HG02571 (cell line): ENCODE results near the gene SLC35E4.
"Not testable (repeated sequence)": the region's sequence is repeated elsewhere in the genome, so short reads cannot be mapped to it uniquely, and the experiment has no call there.

Experiments used
- ATAC-seq: cut with Tn5 transposase; IDR thresholded peaks from one replicate; pipeline ENCODE4 v1.9.1; 2021; ENCODE audit warnings: mild to moderate bottlenecking, moderate library complexity; ENCODE audit not compliant: unreplicated experiment

Gene SLC35E4, protein sequence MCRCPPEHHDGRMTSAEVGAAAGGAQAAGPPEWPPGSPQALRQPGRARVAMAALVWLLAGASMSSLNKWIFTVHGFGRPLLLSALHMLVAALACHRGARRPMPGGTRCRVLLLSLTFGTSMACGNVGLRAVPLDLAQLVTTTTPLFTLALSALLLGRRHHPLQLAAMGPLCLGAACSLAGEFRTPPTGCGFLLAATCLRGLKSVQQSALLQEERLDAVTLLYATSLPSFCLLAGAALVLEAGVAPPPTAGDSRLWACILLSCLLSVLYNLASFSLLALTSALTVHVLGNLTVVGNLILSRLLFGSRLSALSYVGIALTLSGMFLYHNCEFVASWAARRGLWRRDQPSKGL

DNA sequence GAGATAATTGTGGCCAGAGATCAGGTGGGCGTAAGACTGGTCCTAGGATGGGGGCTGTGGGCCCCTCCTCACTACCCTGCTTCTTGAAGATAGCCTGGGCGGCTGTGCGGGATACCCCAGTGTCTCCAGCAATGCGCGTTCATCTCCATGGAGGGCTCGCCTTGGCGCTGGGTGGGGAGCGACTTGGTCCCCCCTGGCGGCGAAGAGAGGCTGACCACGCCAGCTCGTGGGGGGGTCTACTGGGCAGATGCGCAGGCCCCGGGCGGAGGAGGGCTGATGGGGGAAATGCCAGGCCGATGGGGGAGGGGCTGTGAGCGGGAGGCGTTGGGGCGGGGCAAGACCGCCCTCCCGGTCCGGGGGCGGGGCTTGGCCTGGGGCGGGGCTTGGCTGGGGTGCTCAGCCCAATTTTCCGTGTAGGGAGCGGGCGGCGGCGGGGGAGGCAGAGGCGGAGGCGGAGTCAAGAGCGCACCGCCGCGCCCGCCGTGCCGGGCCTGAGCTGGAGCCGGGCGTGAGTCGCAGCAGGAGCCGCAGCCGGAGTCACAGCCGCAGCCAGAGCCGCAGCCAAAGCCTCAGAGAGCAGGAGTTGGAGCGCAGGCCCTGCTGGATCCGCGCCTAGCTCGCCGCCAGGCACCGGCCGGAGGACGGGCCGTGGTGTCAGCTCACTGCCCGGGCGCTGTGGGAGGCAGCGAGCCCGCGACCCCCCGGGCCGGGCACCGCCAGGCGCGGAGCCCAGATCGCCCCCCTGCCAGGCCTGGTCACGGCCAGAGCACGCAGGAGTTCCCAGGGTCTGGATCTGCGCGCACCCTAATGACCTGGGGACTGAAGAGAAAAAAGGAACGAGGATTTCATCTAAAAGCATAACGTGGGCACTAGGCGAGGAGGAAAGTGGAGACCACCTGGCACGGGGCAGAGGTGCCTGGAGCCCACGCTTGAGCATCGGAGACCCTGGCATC is at the start of gene SLC35E4:
Gene SLC35E4 (plus strand): TSS at position 509 of the 953 bp plus-strand sequence. CDS start 670 bp downstream, outside the sequence.
- peak; percentile 60 for ATAC-seq

DNA sequence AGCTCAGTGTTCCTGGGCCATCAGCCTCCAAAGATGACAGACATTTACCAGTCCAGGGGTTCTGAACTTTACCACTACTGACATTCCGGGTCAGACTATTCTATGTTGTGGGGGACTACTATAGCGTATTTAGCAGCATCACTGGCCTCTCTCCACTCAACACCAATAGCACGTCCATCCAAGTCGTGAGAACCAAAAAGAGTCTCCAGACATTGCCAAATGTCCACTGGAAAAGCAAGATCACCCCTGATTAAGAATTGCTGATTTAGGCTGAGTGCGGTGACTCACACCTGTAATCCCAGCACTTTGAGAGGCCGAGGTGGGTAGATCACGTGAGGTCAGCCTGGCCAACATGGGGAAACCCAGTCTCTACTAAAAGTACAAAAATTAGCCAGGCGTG is 49.2 kb upstream of the SLC35E4 start:
- no peak for ATAC-seq

DNA sequence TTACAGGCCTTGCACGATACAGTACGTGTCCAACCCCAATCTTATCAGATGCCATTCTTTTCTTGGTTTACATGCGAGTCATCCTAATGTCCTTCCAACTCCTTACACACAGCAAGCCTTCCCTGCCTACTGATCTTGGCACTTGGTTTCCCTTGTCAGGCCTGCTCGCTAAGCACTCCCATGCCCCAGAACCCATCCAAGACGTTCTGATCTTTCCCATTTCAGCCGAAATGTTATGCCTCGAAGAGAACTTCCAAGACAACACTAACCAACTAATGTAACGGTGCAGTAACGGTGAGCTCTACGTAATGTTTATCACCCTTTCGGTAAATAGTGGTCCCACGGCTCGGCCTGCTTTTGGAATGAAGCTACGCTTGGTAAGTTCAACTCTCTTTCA is 44.4 kb upstream of the SLC35E4 start:
- no peak for ATAC-seq

DNA sequence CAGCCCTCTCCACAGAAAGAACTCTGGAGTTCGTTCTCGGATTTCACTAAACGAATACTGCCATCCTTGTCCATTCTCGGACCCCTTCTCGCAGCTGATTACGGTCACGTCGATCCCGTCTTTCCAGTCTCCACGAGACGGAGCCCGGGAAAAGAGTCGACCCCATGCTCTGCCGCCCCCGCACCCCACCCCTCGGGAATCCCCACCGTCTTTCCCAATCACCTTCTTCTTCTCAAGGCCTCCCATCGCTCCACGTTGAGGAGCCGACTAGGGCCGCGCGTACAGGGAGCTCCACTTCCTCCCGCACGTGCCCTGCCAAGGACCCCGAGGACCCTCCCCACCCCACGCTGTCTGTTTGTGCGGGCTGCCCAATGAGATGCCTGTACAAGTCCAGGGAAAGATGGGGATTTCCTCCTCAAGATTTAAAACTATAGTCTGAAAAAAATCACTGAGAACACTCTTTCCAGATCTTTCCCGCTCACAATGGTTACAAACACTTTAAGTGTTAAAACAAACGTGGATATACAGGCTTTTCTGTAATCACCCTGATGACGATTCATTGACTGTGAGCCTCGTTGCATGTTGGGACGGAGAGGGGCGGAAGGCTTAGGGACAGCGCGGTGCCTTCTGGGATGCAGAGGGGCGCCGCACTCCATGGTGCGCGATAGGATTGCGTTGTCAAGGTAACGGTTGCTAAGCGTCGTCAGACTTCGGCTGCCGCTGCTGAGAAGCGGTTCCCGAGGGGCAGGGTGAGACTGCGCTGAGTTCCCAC is 43.8 kb upstream of the SLC35E4 start, which contains the start of gene PES1:
Gene PES1 (minus strand): TSS at position 323 of the 772 bp plus-strand sequence. CDS start 77 bp downstream, at position 246.
- peak; percentile 90 for ATAC-seq

DNA sequence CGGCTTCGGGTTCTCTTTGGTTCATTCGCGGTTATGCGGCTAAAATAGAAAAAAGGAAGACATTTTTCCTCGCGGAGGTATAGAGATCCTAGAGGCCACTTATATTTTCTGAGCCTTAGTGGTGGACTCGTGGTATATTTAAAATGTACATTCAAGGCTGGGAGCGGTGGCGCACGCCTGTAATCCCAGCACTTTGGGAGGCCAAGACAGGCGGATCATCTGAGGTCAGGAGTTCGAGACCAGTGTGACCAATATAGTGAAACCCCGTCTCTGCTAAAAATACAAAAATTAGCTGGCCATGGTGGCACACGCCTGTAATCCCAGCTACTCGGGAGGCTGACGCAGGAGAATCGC is 43.2 kb upstream of the SLC35E4 start:
- ATAC-seq = not testable (repeated sequence)

DNA sequence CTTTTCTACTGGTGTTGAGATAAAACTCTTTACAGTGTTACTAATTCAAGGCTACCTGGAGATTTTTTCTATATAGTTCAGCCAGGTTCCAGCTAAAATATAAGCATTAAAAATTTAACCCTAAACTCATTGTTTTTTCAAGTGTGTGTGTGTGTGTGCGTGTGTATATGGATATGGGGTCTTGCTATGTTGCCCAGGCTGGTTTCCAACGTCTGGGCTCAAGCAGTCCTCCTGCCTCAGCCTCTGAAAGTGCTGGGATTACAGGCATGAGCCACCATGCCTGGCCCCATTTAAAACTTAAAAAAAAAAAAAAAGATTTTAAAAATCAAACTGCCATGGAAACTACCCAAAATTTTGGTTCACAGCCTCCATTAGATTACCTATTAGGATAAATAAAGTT is 39.4 kb upstream of the SLC35E4 start:
- ATAC-seq = no peak

DNA sequence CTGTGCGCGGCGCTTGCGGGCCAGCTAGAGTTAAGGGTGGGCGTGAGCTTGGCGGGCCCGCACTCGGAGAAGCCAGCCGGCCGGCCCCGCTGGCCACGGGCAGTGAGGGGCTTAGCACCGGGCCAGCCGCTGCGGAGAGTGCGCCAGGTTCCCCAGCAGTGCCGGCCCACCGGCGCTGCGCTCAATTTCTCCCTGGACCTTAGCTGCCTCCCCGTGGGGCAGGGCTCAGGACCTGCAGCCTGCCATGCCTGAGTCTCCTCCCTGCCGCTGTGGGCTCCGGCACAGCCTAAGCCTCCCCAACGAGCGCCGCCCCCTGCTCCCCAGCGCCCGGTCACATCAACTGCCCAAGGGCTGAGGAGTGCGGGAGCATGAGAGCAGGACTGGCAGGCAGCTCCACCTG is 38.7 kb upstream of the SLC35E4 start:
- no peak for ATAC-seq

DNA sequence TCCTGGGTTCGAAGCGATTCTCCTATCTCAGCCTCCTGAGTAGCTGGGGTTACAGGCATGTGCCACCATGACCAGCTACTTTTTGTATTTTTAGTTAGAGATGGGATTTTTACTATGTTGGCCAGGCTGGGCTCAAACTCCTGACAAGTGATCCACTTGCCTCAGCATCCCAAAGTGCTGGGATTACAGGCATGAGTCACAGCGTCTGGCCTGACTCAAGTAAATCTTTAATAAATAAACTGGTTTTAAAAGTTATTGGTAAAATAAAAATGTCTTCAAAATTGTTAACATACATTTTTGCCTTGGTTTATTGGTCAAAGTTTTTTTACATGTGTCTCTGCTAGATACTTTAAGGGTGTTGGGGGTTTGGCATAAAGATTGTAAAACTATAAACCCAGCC is 36.6 kb upstream of the SLC35E4 start:
- no peak for ATAC-seq

DNA sequence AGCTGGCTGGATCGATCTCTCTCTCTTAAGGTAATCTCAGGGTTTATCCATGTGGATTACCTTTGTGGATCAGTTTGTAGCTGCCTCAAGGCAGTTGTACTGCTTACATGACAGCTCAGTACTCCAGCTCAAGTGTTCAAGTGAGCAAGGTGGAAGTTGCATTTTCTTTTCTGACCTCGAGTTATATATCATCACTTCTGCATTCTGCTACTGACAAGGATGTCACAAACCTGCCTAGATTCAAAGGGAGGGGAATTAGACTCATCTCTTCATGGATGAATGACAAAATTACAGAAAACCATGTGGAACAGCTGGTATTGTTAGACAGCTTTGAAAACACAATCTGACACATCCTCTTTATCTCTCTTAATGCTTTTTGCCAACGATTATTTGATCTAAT is 34.7 kb upstream of the SLC35E4 start:
- ATAC-seq = no peak

DNA sequence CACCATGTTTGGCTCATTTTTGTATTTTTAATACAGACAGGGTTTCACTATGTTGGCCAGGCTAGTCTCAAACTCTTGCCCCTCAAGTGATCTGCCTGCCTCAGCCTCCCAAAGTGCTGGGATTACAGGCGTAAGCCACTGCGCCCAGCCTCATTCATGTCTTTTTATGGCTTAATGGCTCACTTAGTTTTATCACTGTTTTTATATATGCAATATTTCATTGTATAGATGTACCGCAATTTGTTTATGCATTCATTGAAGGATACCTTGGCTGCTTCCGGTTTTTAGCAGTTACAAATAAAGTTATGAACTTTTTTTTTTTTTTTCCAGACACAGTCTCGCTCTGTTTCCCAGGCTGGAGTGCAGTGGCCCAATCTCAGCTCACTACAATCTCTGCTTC is 34.1 kb upstream of the SLC35E4 start:
- no peak for ATAC-seq

DNA sequence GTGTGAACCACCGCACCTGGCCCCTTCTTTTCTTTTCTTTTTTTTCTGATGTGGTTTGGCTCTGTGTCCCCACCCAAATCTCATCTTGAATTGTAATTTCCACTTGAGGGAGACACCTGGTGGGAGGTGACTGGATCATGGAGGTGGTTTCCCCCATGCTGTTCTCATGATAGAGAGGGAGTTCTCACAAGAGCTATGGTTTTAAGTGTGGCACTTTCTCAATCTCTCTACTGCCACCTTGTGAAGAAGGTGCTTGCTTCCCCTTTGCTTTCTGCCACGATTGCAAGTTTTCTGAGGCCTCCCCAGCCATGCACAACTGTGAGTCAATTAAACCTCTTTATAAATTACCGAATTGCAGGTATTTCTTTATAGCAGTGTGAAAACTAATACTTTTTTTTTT is 33.5 kb upstream of the SLC35E4 start:
- ATAC-seq = no peak

DNA sequence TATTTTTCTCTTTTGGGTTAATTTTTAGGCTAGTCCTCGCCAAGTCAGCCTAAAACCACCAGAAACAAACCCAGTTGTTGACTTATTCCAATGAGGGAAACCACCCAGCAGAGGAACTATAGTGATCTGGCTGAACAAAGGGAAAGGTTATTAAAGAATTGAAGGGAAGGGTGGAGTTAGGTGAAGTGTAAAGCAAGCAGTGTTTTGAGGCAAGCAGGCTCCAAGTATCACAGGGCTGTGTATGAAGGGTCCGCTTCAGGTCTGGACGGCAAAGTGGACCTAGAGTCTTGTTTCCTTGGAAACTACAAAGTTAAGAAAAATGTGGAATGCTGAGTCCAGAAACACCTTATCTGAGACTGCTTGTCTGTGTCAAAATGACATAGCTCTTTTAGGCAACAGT is 31.8 kb upstream of the SLC35E4 start:
- ATAC-seq = no peak

DNA sequence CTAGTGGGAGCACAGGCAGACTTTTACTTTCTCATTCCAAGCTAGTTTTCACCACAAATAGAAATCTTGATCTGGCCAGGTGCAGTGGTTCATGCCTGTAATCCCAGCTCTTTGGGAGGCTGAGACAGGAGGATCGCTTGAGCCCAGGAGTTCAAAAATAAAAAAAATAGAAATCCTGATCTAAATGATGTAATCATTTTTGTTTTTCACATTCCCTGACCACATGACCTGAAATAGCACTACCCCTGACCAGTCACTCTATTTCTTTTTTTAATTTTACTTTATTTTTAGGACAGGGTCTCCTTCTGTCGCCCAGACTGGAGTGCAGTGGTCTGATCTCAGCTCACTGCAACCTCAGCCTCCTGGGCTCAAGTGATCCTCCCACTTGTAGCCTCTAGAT is 30.9 kb upstream of the SLC35E4 start:
- ATAC-seq = no peak

DNA sequence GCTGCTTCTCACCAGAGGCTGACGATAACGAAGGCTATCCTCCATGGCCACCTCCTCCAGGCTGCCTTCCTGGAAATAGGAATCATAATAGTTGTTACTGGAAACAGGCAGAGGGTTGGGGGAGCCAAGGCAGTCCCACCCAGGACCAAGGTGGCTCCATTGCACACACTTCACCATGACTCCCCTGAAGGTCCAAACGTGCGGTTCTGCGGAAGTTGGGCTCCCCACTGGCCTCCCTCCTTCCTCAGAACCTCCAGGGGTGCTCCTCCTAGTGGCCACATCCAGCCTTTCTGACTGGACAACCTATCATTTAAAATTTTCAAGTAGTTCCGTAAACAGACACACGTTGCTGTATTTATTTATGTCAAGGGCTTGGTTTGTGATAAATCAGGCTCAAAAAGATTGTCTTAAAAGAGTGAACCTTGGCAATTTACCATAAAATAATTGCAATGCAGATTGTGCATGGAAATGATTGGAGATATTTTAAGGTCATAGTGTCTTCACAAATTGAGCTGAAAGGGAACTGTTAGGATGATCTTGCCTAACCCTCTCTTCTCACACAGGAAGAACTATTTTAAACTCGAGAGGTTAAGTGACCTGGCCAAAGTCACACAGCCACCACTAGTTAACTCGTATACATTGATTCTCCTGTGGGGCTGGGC is 30.0 kb upstream of the SLC35E4 start:
- no peak for ATAC-seq

DNA sequence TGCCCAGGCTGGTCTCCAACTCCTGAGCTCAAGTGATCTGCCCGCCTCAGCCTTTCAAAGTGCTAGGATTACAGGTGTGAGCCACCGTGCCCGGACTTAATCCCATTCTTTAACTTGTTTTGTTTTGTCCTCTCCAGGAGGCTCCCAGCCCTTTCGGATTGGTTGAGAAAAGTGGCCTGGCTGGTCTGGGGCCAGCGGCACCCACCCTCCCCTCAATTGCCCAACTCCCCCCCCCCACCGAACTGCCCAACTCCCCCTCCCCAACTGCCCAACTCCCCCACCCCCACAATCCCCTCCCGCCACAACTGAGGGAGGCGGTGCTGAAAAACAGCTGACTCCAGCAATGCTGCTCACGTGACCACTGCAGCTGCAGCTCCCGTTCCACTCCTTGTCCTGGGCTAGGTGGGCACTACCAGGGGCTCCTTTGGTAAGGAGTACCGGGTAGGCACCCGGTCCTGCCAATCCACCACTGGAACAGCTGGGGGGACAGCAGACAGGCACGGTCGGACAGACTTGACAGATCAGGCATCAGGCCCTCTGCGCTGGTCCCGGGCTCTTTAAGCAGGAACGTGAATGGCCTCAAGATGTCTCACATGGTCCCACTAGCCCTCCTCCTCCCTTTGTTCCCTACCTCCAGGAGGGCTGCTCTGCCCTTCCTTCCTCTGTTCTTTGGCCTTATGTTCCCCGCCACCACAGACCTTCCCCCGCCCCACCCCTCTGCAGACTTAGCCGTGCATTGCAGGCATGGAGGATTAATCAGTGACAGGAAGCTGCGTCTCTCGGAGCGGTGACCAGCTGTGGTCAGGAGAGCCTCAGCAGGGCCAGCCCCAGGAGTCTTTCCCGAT is 28.9 kb upstream of the SLC35E4 start, which contains the start of gene TCN2:
Gene TCN2 (plus strand): TSS at position 720 of the 845 bp plus-strand sequence. CDS start 158 bp downstream, outside the sequence.
- no peak for ATAC-seq

DNA sequence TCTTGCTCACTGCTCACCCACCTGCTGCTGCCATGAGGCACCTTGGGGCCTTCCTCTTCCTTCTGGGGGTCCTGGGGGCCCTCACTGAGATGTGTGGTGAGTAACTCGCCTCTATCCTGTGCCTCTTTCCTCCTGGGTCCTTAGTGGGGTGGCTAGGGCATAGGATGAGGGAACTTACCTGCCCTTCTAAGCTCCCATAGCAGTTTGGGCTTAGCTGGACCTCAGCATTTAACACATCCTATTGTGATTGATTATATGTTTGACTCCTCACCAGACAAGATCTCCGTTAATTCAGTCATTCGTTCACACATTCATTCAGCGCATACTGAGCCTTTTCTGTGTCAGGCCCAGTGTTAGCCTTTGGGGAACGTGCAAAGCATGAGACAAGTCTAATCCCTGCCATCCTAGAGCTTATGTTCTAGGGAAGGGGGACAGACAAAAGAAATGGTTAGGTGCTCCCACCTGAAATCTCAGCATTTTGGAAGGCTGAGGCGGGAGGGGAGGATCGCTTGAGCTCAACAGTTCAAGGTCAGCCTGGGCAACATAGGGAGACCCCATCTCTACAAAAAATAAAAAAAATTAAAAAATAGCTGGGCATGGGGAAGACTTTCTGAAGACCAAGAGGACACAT is 28.2 kb upstream of the SLC35E4 start:
- ATAC-seq = no peak

DNA sequence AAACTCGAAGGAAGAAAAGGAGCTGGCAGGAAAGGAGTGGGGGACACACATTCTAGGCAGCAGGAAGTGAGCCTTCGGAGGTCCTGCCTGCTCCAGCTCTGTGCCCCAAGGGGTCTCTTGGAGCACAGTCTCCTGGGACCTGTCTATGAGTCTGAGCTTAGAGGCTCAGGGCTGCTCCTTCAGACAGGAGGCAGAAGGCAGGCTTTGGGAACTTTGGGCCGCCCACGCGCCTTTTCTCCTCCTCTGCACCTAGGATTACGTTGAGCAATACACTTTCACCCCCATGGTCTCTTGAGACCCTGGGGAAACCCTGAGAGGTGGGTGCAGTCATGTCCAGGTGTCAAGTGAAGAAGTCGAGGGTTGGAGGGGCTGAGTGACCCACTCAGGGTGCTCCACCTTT is 27.6 kb upstream of the SLC35E4 start:
- no peak for ATAC-seq

DNA sequence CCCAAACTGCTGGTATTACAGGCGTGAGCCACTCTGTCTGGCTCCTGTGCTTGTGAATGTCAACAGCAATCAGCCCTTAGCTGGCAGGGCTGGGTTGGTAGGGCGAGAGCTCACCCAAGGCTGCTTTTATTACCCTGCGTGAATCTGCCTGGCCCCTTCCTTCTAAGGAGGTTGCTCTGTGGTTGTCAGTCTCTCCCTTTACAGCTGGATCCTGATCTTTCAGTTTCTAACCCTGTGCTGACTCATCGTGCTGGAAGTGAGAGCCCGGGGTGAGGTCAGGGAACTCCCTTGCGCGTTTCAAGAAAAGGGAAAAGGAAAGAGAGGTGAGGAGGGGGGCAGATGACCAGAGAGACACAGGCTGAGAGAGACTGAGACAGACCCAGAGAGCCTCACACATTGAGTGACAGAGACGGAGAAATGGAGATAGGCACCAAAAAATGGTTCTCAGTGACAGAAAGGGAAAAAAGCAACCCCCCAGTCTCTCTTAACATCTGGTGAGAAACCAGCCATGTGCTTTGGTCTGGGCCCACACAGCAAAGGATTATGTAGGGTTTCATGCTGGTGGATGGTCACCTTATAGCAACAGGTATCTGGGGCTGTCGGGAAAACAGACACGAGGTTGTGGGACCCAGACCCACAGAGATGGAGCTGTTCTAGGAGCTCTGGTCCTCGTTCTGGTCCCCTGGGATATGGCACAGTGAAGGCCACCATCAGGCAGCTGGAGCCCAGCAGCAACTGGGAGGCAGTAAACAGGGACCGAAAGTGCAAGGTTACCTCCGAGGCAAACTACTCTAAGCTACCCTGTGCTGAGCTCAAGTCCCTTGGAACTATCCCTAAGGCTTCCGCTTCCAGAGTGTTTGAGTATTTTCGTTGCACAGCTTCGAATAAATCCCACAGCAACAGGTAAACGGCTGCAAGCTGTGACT is 26.1 kb upstream of the SLC35E4 start:
- ATAC-seq = no peak
